Loucy (cell line): ENCODE data around the gene RERE.

Experiments used
- EZH2phosphoT487 ChIP-seq: fragments of 200-600 bp; IDR thresholded peaks from 2 replicates; pipeline ENCODE4 v1.6.1; 2018; ENCODE audit warnings: antibody characterized with exemption, mild to moderate bottlenecking, moderate library complexity, borderline replicate concordance
- TF ChIP-seq, protein P1 (sequence below): fragments of 200-600 bp; sonication (generic); conservative IDR thresholded peaks from 2 replicates; pipeline ENCODE4 v1.5.1; 2014; ENCODE audit warnings: mild to moderate bottlenecking, antibody characterized with exemption, low read length

DNA sequence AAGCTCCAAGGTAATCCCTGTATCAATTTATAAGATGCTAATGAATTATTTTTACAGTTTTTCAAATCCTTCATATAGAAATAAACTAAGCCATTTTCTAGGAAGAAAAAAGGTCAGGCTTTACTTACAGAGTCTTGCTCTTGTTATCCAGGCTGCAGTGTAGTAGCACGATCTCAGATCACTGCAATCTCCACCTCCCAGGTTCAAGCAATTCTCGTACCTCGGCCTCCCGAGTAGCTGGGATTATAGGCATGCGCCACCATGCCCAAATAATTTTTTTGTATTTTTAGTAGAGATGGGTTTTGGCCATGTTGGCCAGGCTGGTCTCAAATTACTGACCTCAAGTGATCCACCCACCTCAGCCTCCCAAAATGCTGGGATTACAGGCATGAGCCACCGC, 27.0 kb downstream of the RERE start:
- TF ChIP-seq, protein P1, sequence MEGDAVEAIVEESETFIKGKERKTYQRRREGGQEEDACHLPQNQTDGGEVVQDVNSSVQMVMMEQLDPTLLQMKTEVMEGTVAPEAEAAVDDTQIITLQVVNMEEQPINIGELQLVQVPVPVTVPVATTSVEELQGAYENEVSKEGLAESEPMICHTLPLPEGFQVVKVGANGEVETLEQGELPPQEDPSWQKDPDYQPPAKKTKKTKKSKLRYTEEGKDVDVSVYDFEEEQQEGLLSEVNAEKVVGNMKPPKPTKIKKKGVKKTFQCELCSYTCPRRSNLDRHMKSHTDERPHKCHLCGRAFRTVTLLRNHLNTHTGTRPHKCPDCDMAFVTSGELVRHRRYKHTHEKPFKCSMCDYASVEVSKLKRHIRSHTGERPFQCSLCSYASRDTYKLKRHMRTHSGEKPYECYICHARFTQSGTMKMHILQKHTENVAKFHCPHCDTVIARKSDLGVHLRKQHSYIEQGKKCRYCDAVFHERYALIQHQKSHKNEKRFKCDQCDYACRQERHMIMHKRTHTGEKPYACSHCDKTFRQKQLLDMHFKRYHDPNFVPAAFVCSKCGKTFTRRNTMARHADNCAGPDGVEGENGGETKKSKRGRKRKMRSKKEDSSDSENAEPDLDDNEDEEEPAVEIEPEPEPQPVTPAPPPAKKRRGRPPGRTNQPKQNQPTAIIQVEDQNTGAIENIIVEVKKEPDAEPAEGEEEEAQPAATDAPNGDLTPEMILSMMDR = no peak
- TF ChIP-seq EZH2phosphoT487 = no peak
